CD1c-positive myeloid dendritic cell (primary cell): ENCODE results near the gene INTS2.
"Not testable (repeated sequence)": the region's sequence is repeated elsewhere in the genome, so short reads cannot be mapped to it uniquely, and the experiment has no call there.

Experiments used
- DNase-seq: peaks from one replicate; pipeline ENCODE4 v3.0.0-alpha.2; 2016; ENCODE audit errors: extremely low spot score

INTS2 gene

DNA sequence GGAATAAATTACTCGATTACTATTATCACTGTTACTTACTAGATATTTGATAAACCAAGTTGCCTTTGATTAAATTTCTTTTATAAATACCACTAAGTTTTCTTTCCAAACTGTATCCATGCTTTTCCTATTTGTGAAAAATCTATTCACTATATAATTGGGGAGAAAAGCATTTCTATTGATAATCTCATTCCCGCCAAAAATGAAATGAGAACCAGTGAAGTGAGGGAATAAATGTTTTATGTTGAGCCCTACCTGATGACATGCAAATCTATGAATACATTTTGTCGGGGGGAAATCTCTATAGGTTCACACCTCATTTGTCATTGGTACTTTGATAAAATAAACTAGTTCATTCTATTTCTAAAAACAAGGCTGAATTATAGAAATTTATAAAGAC is 80.1 kb downstream of the INTS2 start:
- no peak for DNase-seq

- DNase-seq = peak; percentile 44
Observed at GRCh38 chr17:61846761-61847375, 80.9 kb downstream of the INTS2 start.

DNA sequence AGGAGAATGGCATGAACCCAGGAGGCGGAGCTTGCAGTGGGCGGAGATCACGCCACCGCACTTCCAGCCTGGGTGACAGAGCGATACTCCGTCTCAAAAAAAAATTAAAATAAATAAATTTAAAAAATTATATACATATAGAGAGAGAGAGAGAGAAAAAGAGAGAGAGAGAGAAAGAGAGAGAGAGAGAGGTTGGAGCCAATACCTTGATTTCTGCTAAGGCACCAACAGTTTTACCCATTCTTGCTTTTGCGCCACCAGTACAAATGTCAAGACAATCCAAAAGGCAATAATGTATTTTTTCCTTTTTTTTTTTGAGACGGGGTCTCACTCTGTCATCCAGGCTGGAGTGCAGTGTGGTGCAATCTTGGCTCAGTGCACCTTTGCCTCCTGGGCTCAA is 81.7 kb downstream of the INTS2 start:
- no peak for DNase-seq

GRCh38 chr17:61843435-61843834 is 84.3 kb downstream of the INTS2 start:
- no peak for DNase-seq

- no peak for DNase-seq
Observed at GRCh38 chr17:61842899-61843298, 84.9 kb downstream of the INTS2 start.

DNA sequence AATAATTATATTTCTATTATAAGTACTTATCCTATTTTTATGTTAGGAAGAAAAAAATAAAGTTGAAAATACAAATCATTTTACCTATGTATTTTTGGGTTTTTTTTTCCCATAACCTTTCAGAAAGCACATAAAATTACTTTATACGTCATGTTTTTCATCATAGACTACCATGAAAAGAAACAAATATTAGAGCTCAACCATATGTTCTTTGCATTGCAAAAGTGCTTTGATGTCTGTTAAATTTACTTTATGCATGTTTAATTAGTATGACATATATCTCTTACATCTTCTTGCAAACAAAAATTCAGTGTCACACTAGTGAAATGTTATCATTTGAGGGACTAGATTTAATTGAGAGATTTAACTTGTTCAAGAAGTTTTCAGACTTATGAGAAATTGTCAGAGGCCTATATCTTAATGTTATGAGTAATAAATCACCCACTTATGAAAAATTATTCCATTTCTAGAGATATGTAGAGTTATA is 88.4 kb downstream of the INTS2 start:
- DNase-seq = no peak

DNA sequence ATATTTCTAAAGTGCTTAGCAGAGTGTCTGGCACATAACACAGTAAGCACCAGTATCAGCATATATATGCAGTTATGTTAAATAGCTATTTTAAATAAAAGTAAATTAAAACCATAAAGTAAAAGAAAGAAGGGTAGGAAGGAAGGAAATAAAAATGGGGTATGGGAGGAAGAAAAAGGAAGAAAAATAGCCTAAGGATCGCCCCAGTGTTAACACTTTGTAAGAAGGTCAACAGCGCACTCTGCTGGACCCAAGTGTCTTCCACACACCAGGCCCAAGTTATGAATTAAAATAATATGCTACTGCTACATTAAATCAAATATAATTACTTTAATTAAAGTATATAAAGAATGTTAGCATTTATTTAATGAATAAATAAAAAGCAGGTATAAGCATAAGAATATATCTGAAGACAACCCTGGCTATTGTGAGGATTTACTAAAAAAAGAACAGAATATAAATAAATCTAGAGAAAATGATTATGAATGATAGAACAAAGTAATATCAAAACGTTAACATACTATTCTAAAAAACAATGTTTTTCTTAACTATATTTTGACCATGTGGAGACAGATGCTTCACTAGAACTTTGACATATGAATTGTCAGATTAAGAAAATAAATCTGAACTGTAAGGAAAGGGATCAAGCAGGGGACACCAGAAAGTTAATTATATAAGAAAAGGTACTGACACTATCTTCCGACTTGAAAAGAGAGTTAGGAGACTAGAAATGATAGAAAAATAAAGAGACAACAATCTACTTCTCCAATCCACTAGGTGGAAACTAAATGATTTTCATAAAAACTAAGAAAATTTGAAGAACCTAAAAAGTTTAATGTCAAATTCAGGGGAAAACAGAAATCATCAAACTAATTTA is 90.4 kb downstream of the INTS2 start:
- DNase-seq = peak; percentile 78

DNA sequence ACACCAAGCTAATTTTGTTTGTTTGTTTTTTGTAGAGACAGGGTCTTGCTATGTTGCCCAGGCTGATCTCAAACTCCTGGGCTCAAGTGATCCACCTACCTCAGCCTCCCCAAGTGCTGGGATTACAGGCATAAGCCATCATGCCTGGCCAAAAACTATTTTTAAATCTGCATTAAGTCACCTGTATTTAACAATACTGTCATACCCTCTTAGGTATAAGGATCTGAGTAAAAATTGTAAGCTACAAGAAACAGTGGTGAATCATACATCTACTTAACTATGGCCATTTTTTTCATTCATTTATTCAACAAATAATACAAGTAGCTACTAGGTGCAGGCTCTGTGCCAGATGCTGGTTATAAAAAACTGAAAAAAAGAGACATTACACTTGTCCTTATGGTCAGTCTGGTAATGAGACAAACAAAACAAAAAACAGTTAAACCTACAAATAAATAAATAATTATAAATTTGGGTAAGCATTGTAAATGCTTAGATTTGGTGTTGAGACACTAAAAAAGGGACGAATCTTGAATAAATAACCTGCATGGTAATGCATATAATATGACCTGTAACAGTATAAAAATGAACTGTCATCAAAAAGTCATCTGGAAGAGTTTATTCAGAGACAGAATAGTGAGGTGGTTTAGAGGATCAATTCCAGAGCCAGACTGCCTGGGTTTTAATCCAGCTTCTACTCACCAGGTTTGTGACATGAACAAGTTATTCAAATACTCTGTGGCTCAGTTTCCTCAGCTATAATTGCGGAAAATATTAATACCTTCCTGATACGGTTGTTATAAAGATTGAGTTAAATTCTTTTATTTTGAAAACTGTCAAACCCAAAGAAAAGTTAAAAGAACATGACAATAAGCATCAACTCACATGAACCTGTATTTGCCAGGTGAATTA is 91.3 kb downstream of the INTS2 start:
- no peak for DNase-seq

DNA sequence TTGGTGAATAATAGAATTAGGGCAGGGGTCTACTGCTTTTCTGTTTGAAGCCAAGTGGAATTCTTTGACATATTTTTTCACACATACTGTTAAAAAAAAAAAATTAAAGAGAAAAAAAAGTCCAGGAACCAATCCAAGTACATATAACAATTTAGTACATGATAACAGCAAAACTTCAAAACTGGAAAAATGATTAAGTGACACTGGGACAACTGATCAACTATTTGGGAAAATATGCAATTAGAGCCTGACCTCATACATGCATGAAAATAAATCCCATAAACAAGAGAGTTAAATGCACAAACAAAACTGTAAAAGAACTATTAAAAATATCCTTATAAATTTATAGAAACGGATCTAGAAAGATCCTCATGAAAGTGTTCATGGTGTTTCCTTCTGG is 92.2 kb downstream of the INTS2 start:
- DNase-seq = no peak

DNA sequence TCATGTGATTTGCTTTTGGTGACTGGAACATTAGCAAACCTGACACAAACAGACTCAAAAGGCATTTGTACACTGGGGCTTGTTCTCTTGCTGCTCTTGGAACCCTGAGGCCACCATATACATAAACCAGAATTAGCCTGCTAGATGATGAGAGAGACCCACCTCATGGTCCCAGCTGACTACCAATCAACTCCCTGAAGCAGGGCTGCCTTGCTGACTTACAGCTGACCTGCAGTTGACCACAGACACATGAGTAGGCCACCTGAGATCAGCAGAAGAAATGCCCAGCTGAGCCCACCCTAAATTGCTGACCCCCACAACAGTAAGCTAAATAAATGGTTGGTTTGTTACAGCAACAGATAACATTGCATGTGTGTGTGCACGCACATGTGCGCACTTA is 93.2 kb downstream of the INTS2 start:
- no peak for DNase-seq

- no peak for DNase-seq
Observed at GRCh38 chr17:61833536-61834193, 94.1 kb downstream of the INTS2 start.

- no peak for DNase-seq
Observed at GRCh38 chr17:61832463-61832862, 95.3 kb downstream of the INTS2 start.

GRCh38 chr17:61831099-61831498 is 96.7 kb downstream of the INTS2 start:
- DNase-seq = no peak

DNA sequence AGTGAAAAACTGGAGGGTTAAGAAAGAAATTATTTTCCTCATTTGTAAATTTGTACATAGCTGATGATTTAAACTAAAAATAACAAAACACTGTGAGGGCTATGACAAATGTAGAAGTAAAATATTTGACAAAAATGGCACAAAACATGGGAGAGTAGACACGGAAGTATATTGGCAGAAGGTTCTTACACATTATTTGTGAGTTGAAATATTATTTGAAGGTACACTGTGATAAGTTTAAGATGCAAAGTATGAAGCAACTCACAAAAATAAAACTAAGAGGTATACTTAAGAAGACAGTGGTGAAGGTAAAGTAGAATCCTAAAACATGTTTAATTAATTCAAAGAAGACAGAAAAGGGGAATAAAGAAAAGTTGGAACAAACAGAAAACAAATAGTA is 99.1 kb downstream of the INTS2 start:
- no peak for DNase-seq

GRCh38 chr17:61827649-61828395 is 100.0 kb downstream of the INTS2 start:
- no peak for DNase-seq

- DNase-seq = not testable (repeated sequence)
Observed at GRCh38 chr17:61826866-61827265, 100.9 kb downstream of the INTS2 start.

GRCh38 chr17:61826198-61826597 is 101.6 kb downstream of the INTS2 start:
- not testable (repeated sequence) for DNase-seq

- no peak for DNase-seq
Observed at GRCh38 chr17:61825448-61826137, 102.2 kb downstream of the INTS2 start.

DNA sequence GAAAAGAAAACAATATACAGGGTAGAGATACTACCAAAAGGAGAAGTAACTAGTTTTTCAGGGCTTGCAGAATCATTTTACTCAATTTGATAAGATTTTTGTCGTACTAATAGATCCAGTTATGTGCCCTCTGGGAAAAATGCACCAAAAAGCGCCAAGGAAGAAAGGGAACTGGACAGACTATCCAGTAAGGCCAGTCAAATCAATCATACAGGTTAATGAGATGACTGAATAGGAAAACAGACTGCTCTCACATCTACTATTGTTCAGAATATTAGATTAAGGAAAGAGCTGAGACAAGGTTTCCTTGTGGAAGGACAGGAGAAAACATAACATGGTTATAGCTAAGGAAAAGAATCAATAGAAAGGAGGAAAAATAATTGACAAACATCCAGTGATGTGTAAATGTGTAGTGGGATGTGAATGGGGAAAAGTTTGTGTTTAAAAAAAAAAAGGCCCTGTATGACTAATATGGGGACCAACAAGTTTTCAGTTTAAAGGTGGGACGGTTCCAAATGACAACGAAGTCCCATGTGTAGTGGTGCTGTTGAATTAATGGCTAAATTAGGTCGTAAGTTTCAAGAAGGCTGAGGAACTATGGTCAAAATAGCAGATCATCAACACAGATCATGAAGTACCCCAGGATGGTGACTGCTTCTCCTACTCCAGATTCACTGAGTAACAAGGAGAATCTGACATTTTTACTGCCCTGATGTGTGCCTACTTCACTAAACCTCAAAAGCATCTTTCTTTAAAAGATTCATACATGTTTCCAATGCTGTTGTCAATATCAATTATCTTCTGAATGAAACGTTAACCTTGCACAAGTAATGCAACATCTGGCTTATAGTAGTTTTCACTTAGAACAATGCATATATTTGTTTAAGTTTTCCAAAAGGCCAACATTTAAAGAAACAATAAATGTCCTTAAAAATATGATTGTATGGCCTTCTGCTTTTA is 105.2 kb downstream of the INTS2 start:
- no peak for DNase-seq
